RWPE1 (cell line): Measurements from ENCODE around the gene EEF1AKMT3.

Experiments used
- CTCF ChIA-PET: fragments of 350-600 bp; sonication (Branson Sonifier 250); formaldehyde crosslinking; extraction: SDS; loops from one replicate; lab custom pipeline; 2021; lab: Yijun Ruan, JAX
- POLR2A ChIA-PET: fragments of 400-600 bp; formaldehyde crosslinking; extraction: SDS; loops from one replicate; lab custom pipeline; 2020; ENCODE audit warnings: antibody characterized with exemption; ENCODE audit not compliant: low non-redundant PET; lab: Yijun Ruan, JAX
- DNase-seq: peaks from one replicate; pipeline ENCODE4 v3.0.0; 2012; ENCODE audit warnings: low spot score
- H3K27ac ChIP-seq: fragments of 450-650 bp; 2 replicates; pipeline ENCODE4 v1.5.1; 2017
- TF ChIP-seq, protein P1 (sequence below): fragments of 450-650 bp; conservative IDR thresholded peaks from 2 replicates; pipeline ENCODE4 v1.5.1; 2017; ENCODE audit warnings: low read depth, mild to moderate bottlenecking

The EEF1AKMT3 gene

DNA sequence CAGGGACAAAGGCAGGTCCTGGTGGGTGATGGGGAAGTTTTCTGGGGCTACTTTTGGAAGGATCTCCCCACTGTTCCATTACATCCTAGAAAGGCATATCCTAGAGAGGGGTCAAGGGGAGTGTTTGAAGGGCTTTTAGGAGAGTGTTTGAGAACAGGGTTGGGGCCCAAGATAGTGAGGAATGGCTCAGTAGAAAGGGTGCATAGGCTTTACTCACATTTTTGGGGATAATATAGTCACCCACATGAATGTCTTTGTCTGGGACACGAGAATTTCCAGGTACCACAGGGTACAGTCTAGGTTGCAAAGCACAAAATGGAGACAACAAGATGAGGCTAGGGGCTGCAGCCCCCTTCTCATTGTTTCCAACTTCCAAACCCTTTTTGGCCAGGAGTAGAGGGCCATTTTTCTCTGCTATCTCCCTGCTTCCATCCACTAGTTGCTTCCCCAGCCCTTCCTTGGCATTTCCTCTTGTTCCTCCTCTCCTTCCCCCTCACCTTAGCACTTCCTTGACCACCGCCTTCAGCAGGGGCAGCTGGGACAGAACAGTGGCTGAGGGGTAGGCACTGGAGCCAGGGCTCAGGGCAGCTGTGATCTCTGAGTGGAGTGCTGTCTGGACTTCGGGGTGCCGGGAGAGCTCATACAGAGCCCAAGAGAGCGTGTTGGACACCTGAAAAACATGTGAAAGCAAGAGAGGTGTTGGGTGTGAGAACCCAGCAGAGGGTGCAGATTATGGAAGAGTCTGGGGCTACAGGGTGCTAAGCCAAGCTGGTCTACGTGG is 8.3 kb upstream of the EEF1AKMT3 start:
- TF ChIP-seq, protein P1, sequence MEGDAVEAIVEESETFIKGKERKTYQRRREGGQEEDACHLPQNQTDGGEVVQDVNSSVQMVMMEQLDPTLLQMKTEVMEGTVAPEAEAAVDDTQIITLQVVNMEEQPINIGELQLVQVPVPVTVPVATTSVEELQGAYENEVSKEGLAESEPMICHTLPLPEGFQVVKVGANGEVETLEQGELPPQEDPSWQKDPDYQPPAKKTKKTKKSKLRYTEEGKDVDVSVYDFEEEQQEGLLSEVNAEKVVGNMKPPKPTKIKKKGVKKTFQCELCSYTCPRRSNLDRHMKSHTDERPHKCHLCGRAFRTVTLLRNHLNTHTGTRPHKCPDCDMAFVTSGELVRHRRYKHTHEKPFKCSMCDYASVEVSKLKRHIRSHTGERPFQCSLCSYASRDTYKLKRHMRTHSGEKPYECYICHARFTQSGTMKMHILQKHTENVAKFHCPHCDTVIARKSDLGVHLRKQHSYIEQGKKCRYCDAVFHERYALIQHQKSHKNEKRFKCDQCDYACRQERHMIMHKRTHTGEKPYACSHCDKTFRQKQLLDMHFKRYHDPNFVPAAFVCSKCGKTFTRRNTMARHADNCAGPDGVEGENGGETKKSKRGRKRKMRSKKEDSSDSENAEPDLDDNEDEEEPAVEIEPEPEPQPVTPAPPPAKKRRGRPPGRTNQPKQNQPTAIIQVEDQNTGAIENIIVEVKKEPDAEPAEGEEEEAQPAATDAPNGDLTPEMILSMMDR: no peak
- H3K27ac ChIP-seq: peak overlapping the region; percentile 89
- DNase-seq: no peak
- CTCF ChIA-PET: interaction anchor here (0.9 kb wide), 1 partner anchor 8 kb away, joined by 3 read pairs; no protein-coding TSS in a partner anchor
- POLR2A ChIA-PET: no interaction called here

DNA sequence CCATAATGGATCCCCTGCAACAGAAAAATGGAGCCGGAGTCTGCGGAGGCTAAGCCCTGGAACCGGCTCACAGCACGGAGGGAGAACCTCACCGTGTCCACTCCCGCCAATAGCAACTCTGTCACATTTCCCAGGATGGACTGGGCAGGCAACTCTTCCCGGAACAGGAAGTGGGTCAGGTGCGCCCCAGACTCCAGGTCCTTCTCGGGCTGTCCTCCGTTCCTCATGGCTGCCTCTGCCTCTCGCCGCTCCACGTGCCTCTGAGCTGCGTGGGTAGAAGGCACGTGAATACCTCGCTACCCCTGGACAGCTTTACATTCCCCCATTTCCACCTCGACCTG is 7.8 kb upstream of the EEF1AKMT3 start:
- CTCF ChIA-PET: interaction anchor here (0.9 to 1.0 kb wide), 2 partner anchors 9 to 36 kb away, joined by 3 read pairs; no protein-coding TSS in a partner anchor
- TF ChIP-seq, protein P1: no peak
- H3K27ac ChIP-seq: peak overlapping the region; percentile 89
- DNase-seq: no peak
- POLR2A ChIA-PET: no interaction called here

DNA sequence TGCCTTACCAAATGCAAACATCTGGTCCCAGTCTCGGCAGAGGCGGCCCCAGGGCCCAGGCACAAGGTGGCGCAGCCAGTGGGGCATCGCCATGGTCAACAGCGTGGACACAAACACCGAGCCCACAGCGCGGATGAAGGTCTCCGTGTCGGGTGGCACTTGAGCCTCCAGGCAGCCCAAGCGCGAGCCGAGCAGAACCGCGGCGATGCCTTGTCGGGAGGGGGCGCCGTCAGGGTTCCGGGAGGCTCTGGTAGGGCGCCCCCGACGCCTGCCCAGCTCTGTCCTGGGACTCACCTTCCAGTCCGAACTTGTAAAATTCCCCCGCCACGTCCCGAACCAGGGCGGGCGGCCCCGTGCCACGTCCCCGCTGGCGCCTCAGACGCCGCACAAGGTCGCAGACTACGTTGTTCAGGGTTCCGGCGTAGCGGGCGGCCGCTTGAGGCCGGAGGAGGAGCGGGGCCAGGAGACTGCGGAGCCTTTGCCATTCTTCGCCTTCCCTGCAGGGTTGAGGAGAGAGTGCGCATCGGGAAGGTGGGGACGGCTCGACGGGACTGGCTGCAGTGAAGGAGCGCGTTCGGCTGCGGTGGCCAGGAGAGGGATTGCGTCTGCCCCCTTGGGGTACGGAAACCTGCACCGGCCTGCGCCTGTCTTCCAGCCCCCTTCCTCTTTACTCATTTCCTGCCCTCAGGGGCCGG is 7.3 kb upstream of the EEF1AKMT3 start:
- CTCF ChIA-PET: interaction anchor here (0.9 to 1.0 kb wide), 2 partner anchors 9 to 35 kb away, joined by 3 read pairs; no protein-coding TSS in a partner anchor
- TF ChIP-seq, protein P1: peak; percentile 67
- POLR2A ChIA-PET: no interaction called here
- H3K27ac ChIP-seq: peak overlapping the region; percentile 89
- DNase-seq: peak; percentile 69

DNA sequence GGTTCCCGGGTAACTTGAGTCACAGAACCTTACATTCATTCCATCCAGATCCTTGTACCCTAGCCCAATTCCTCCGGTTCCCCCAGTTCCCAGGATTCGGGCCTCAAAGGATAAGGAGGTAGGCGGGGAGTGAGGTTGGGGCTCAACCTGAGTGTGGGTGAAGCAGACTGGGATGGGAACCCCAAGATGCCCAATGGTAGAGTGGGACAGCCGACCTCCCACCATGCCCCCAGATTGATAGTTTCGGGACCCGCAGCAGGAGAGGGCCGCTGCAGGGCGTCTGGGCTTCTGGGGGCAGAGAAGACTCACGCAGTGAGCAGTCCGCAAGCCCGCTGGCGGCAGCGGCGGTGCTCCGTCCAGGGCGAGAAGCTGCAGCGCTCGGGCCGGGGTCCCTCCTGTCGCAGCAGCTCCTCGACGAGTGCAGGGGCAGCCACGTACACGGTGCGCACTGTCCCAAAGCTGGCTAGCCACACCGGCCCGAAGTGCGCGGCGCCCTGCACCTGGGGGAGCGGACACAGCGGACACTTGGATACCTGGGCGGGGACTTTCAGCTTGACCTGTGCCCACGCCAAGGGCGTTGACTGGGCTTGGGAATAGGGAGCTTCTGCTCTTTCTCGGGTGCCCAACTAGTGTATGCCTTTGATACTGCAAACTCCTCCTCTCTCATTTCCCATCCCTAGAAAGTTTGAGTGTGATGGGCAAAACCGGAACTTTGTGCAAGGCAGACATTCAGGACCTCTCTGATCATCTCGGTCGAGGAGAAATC is 6.5 kb upstream of the EEF1AKMT3 start:
- DNase-seq: no peak
- peak overlapping the region; percentile 89 for H3K27ac ChIP-seq
- ChIA-PET CTCF (interaction anchor here (0.6 to 2.3 kb wide), 6 partner anchors 7 to 141 kb away, joined by 3 to 9 read pairs (median 4); partner anchors contain the start of gene TSFM), POLR2A (no interaction called here)
- TF ChIP-seq, protein P1: no peak

DNA sequence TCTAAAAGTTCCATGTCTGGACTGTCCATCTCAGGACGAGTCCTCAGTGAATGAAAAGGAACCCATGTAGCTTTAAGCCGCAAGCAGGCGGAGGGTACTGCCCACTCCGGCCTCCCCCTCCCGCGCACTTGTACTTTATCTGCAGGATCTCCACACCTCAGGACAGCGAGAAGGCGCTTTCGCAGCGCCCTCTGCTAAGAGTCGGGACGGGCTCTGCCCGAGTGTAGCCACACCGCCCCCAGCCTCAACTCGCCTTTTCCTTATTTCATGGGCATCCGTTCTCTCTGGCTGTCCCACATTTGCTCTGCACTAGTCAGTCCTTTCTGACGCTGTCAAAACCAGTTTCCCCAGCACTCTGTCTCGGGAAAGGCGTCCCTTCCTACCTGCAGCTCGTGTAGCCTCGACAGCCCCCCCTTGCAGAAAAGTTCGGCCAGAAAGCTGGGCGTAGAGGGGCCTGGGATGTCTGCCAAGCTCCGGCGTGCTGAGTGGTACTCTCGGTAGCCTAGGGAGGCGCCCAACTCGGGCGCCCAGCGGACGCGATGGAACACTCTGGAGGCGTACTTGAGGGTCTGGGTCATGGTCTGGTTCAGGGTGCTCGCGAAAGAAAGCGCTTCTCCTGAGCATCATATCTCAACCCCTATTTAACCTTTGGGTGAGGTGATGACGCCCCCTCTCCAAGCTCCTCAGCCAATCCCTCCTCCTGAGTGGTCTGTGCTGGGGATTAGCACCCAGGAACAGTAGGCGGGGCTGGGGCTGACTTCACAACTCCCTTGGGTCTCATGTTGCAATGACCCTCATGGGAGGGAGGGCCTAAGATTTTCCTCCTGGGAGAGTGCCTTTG is 5.7 kb upstream of the EEF1AKMT3 start, which contains the start of gene CYP27B1:
Gene CYP27B1 (minus strand): TSS at position 615 of the 841 bp plus-strand sequence. CDS start 37 bp downstream, at position 578.
- CTCF ChIA-PET: interaction anchor here (0.6 to 2.3 kb wide), 6 partner anchors 8 to 762 kb away, joined by 3 to 9 read pairs (median 4); partner anchors contain the start of gene TSFM
- peak; percentile 68 for DNase-seq
- H3K27ac ChIP-seq: peak within 1 kb of the TSS; percentile 89
- POLR2A ChIA-PET: no interaction called here
- TF ChIP-seq, protein P1: no peak
